Measurements from ENCODE around the gene LRRC10B. TPM values are rescaled to one million over a fixed set of nuclear protein-coding genes. Genes with fewer than 3 reads are reported as not detected.

The LRRC10B gene
- total and polyA plus RNA-seq, 2 experiments from 2014 or later = 0.43 TPM; not detected in 1

GRCh38 chr11:61526229-61526628 is 17.7 kb downstream of the LRRC10B start:
- no peaks in the 10 kb centered on the region for H3K9me2 ChIP-seq (ENCODE audit: insufficient read depth)
- H4K20me1 ChIP-seq (ENCODE audit: insufficient read depth) = no peaks in the 10 kb centered on the region
- no peak overlapping the region for H3K4me3 ChIP-seq
- no peaks in the 10 kb centered on the region for H3K79me2 ChIP-seq (ENCODE audit: insufficient read depth)
- H3F3A ChIP-seq (ENCODE audit: insufficient read depth) = no peaks in the 10 kb centered on the region
- H3K4me1 ChIP-seq (ENCODE audit: insufficient read depth) = no peaks in the 10 kb centered on the region
- WGBS, 2 experiments (ENCODE audit: low coverage in 1 of 2, low lambda C conversion rate in 2 of 2, missing lambda C conversion rate in 2 of 2) = 40 to 76% methylated on average over 1 of the region's 1 CpG
- no peaks in the 10 kb centered on the region for H3K36me3 ChIP-seq (ENCODE audit: low read depth)
- H2AFZ ChIP-seq = no peak overlapping the region
- H3K9me3 ChIP-seq (ENCODE audit: low read depth) = no peaks in the 10 kb centered on the region
- no peaks in the 10 kb centered on the region for H3K27me3 ChIP-seq (replicated peaks; ENCODE audit: insufficient read depth)
- H3K4me2 ChIP-seq (ENCODE audit: unreplicated experiment) = no peak overlapping the region
- in situ Hi-C loops (cut with MboI) = no loop called here
- no peak for DNase-seq
- no peak overlapping the region for H3K9ac ChIP-seq
- no peak overlapping the region for H3K27ac ChIP-seq
- no peak for TF ChIP-seq EZH2 (IDR thresholded peaks at IDR 0.05; ENCODE audit: insufficient read depth, poor library complexity, severe bottlenecking)
- no peak for TF ChIP-seq EZH2phosphoT487 (IDR thresholded peaks at IDR 0.05; ENCODE audit: insufficient read depth, low read depth)

- Histone ChIP-seq H3K9me3 (ENCODE audit: low read depth) (no peaks in the 10 kb centered on the region), H2AFZ (no peak overlapping the region), H3K4me2 (ENCODE audit: unreplicated experiment) (no peak overlapping the region), H3K36me3 (ENCODE audit: low read depth) (no peaks in the 10 kb centered on the region), H3K9me2 (ENCODE audit: insufficient read depth) (no peaks in the 10 kb centered on the region), H3K4me3 (no peak overlapping the region), H3K9ac (no peak overlapping the region), H3K27me3 (replicated peaks; ENCODE audit: insufficient read depth) (no peaks in the 10 kb centered on the region), H3K27ac (no peak overlapping the region), H3K79me2 (ENCODE audit: insufficient read depth) (no peaks in the 10 kb centered on the region), H3K4me1 (ENCODE audit: insufficient read depth) (no peaks in the 10 kb centered on the region), H3F3A (ENCODE audit: insufficient read depth) (no peaks in the 10 kb centered on the region), H4K20me1 (ENCODE audit: insufficient read depth) (no peaks in the 10 kb centered on the region)
- WGBS, 2 experiments (ENCODE audit: low coverage in 1 of 2, low lambda C conversion rate in 2 of 2, missing lambda C conversion rate in 2 of 2) = 66 to 73% methylated on average over 20 of the region's 20 CpGs
- DNase-seq = no peak
- in situ Hi-C loops (cut with MboI) = no loop called here
- TF ChIP-seq EZH2 (IDR thresholded peaks at IDR 0.05; ENCODE audit: insufficient read depth, poor library complexity, severe bottlenecking) (no peak), EZH2phosphoT487 (IDR thresholded peaks at IDR 0.05; ENCODE audit: insufficient read depth, low read depth) (no peak)
Observed at GRCh38 chr11:61526956-61527731, 18.6 kb downstream of the LRRC10B start.

GRCh38 chr11:61528114-61528513 is 19.6 kb downstream of the LRRC10B start:
- Histone ChIP-seq H3K4me1 (ENCODE audit: insufficient read depth) (no peaks in the 10 kb centered on the region), H3K9me3 (ENCODE audit: low read depth) (no peaks in the 10 kb centered on the region), H3K9ac (no peak overlapping the region), H3K36me3 (ENCODE audit: low read depth) (no peaks in the 10 kb centered on the region), H3F3A (ENCODE audit: insufficient read depth) (no peaks in the 10 kb centered on the region), H3K27ac (no peak overlapping the region), H3K4me3 (no peak overlapping the region), H4K20me1 (ENCODE audit: insufficient read depth) (no peaks in the 10 kb centered on the region), H2AFZ (no peak overlapping the region), H3K4me2 (ENCODE audit: unreplicated experiment) (no peak overlapping the region), H3K27me3 (replicated peaks; ENCODE audit: insufficient read depth) (no peaks in the 10 kb centered on the region), H3K9me2 (ENCODE audit: insufficient read depth) (no peaks in the 10 kb centered on the region), H3K79me2 (ENCODE audit: insufficient read depth) (no peaks in the 10 kb centered on the region)
- no peak for TF ChIP-seq EZH2phosphoT487 (IDR thresholded peaks at IDR 0.05; ENCODE audit: insufficient read depth, low read depth)
- TF ChIP-seq EZH2 (IDR thresholded peaks at IDR 0.05; ENCODE audit: insufficient read depth, poor library complexity, severe bottlenecking) = no peak
- in situ Hi-C loops (cut with MboI) = no loop called here
- WGBS, 2 experiments (ENCODE audit: low coverage in 1 of 2, low lambda C conversion rate in 2 of 2, missing lambda C conversion rate in 2 of 2) = 52 to 53% methylated on average over 11 to 14 of the region's 14 CpGs
- no peak for DNase-seq

- Histone ChIP-seq H3K9ac (no peak overlapping the region), H3K27ac (no peak overlapping the region), H3K9me2 (ENCODE audit: insufficient read depth) (no peaks in the 10 kb centered on the region), H3K27me3 (replicated peaks; ENCODE audit: insufficient read depth) (no peaks in the 10 kb centered on the region), H3K9me3 (ENCODE audit: low read depth) (no peaks in the 10 kb centered on the region), H3F3A (ENCODE audit: insufficient read depth) (no peaks in the 10 kb centered on the region), H4K20me1 (ENCODE audit: insufficient read depth) (no peaks in the 10 kb centered on the region), H3K79me2 (ENCODE audit: insufficient read depth) (no peaks in the 10 kb centered on the region), H3K36me3 (ENCODE audit: low read depth) (no peaks in the 10 kb centered on the region), H3K4me2 (ENCODE audit: unreplicated experiment) (no peak overlapping the region), H3K4me3 (no peak overlapping the region), H3K4me1 (ENCODE audit: insufficient read depth) (no peaks in the 10 kb centered on the region), H2AFZ (no peak overlapping the region)
- in situ Hi-C loops (cut with MboI) = no loop called here
- WGBS, 2 experiments (ENCODE audit: low coverage in 1 of 2, low lambda C conversion rate in 2 of 2, missing lambda C conversion rate in 2 of 2) = 55% methylated on average over 19 to 21 of the region's 21 CpGs
- DNase-seq = no peak
- TF ChIP-seq EZH2 (IDR thresholded peaks at IDR 0.05; ENCODE audit: insufficient read depth, poor library complexity, severe bottlenecking) = no peak
- no peak for TF ChIP-seq EZH2phosphoT487 (IDR thresholded peaks at IDR 0.05; ENCODE audit: insufficient read depth, low read depth)
Observed at GRCh38 chr11:61529537-61530225, 21.1 kb downstream of the LRRC10B start.
